Measurements from ENCODE around the gene IMPDH1.

The IMPDH1 gene

DNA sequence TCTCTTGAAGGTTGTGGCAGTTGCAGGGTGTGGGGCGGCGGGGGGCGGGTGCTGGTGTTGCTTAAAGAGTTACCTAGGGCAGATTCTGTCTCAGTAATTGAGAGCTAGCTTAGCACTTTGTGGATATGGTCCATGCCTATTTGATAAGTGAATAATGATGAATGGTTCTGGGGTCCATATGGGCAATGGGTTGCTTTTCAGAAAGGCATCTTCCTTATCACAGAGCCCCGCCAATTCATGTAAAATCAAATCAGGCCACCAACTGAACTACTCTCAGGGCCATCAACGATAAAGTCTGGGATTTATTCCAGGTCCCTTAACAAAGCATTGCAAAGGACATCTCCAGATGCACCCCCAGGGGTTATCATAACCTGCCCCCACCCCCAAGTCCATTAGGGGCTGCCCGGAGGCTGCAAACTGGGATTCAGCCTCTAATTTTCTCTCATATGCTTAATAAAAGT is 46.5 kb downstream of the IMPDH1 start:
- no peak for DNase-seq

GRCh38 chr7:128362670-128363069 is 47.1 kb downstream of the IMPDH1 start:
- DNase-seq, result no peak

- peak in 27 of 51 donors; percentile 8 to 68 (median 42) for DNase-seq
Measured at GRCh38 chr7:128361411-128362379, 48.1 kb downstream of the IMPDH1 start, which contains the start of gene PRRT4. Gene PRRT4 (minus strand): TSS chr7:128361690.

DNA sequence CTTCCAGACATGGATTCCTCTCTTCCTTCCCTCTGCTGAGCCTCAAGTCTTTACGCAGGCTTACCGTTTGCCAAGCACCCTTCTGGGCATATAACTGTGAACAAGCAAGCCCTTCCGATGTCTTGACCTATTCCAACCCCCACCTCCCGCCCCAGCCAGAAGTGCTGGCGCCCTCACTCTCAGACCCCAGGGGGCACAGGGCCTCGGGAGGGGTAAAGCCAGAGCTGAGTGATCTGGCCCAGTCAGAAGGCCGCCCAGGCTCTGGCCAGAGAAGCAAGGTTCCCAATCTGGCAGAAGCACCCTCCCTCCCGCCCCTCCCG is 49.5 kb downstream of the IMPDH1 start:
- DNase-seq, result no peak

DNA sequence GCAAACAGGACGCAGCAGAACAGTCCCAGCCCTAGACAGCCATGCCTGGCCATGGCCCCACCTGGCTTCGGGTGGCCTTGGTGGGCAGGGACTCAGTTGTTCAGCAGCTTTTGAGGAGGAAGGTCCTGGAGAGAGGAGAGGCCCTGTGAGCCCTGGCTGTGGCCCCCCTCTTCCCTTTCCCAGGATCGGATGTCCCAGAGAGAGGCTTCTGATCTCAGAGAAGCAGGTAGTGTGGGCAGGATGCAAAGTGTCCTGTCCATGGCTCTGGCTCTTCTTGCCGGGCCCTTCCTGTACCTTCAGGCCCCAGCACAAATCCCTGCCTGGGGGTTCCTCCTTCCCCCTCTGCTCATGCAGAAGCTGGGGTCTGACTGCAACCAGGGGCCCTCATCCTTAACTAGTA is 49.8 kb downstream of the IMPDH1 start:
- no peak for DNase-seq

DNA sequence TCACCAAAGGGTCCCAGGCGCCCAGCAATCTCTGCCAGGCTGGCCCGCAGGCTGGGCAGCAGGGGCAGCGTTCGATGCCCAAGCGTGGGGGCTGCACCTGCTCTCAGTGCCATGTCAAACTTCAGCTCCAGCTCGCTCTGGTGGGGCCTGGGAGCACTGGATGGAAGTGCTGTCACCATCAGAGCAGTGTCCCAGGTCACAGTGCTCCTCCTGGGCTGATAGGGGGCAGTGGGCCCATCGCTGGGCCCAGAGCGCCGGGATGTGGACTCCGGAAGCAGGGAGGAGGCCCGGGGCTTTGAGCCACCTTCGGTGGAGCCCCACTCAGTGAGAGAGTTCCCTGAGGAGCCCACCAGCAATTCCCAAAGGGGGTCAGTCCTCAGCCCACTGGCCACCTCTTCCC is 50.4 kb downstream of the IMPDH1 start:
- no peak for DNase-seq

GRCh38 chr7:128358233-128358632 is 51.5 kb downstream of the IMPDH1 start:
- DNase-seq, result no peak

- no peak for DNase-seq
Measured at GRCh38 chr7:128357217-128357613, 52.6 kb downstream of the IMPDH1 start.

DNA sequence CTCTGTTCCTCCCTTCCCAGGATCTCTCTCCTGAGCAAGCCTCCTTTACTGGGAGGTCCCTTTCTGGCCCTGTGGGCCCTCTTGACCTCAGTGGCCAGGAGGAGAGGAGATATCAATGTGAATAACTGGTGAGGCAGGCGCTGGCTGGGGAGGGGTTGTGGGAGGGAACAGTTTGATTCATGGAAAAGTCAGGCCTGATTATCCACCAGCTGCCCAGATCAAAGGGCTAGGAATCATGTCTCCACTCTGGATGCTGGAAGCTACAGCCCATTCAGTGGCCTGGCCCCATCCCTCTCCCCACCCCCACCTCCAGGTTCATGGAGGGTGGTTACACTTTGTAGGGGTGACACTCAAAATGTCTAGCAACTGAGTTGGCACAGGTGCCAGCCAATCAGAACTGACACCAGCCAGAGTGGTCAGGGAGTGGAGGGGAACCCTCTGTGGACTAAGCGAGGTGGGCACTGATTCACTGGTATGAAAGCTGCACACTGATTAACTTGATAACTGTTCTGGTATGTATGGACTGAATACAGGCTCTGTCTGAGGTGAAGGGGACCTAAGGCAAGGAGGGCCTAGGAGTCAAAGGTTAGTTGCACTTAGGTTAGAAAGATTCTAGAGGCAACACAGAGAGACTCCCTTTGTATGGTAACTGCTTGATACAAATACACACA is 53.1 kb downstream of the IMPDH1 start:
- no peak for DNase-seq

DNA sequence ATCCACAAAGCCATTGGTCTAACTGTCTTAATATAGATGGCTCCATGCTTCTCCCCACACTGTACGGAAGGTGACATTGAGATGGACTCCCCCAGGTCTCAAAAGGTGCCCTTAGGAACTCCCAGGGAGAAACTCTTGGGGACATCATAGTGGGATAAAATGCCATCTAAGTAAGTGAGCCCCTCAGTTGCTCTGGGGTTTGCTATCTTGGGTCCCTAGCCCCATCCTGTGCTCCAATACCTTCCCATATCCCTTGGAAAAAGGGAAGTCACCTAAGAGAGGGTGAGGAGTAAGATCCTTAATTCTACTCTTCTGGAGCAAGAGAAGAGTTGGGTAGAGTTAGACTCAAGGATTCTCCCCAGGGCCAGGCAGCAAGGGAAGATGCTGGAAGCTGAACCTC is 56.2 kb downstream of the IMPDH1 start:
- no peak for DNase-seq

GRCh38 chr7:128353189-128353588 is 56.6 kb downstream of the IMPDH1 start:
- DNase-seq, result no peak

GRCh38 chr7:128352636-128353035 is 57.1 kb downstream of the IMPDH1 start:
- DNase-seq, result no peak

GRCh38 chr7:128352153-128352537 is 57.6 kb downstream of the IMPDH1 start:
- DNase-seq, result peak in 17 of 51 donors; percentile 7 to 57 (median 37)

GRCh38 chr7:128351296-128352152 is 58.3 kb downstream of the IMPDH1 start:
- DNase-seq, result no peak

DNA sequence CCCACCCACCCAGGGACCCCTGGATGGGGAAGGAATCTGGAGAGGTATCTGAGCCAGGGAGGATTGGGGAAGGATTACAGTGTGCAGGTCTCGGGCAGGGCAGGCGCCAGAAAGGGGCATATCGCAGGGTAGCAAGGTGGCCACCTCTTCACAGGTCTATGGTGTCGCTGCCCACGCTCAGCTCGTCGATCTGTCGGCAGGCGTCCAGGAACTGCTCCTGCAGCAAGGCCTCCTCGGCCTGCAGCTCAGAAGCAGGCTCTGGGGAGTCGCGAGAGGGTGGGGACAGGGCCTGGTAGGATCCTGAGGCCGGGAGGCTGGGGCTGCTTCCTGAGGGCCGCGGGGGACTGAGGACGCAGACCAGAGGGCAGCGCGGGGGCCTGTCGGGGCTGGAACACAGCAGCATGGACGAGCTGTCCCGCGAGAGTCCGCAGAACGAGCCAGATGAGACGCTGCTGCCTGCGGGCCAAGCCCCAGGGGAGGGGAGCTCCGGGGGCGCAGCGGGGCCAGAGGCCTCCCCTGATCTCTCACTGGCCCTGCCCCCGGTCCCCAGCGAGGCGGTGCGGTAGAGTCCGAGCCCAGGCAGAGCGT is 59.0 kb downstream of the IMPDH1 start:
- no peak for DNase-seq

GRCh38 chr7:128349466-128349825 is 60.3 kb downstream of the IMPDH1 start:
- DNase-seq, result no peak

DNA sequence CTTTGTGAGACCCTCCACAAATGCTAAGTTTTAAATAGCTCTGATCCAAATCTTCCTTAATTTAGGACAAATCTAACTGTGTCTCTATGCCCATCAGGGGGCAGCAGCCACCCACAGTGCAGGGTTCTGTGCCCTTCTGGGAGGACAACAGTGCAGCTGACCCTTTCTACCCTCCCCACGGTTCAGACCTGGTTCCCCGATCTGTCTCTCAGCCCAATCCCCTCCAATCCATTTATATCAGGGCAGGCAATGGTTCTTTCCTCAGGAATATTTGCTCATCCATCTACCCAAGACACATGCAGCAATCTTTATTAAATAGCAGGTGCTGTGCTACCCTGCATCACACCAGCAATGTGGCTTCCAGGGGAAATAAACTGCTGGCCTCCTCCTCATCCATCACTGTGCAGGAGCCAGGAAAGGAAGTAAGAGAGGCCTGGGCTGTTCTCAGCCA is 62.1 kb downstream of the IMPDH1 start:
- DNase-seq, result peak in 35 of 51 donors; percentile 3 to 76 (median 42)

GRCh38 chr7:128344431-128344774 is 65.4 kb downstream of the IMPDH1 start:
- no peak for DNase-seq

DNA sequence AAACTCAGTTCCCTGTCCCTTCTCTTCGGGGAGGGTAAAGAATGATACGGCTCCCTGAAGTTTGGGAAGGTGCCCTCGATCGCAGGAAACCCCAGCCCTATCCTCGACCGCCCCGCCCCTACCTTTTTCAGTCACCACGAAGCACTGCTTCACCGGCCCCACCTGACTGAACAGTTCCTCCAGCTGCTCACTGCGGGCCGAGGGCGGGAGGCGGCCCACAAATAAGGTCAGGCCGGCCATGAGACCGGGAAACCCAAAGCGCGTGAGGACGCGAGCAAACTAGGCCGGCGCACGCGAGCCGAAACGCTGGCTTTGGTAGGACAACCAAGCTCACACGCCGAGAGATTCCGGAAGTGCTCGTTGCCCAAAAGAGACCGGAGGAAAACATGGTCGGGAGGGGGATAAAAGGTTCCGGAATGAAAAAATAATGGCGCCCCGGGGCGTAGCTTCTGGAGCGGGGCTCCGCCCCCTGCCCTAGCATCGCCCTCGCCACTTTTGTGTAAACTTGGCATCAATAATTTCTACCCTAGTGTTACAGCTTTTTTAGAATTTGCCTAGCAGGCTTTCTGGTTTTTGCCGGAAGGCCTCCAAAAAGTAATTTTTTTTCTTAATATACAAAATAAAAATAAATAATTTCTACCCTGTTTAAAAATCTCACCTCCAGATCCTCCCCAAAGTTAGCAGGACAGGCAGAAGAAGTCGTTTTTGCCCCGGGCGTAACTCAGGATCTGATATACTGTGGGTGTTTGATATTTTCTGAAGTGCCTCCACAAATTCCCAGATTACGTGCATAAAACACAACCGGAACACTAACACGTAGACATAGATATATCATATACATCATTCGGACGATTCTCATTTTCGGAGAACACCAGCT is 66.0 kb downstream of the IMPDH1 start, which contains the start of gene RBM28:
Gene RBM28, minus strand, starts transcription at position 355 of the 877 bp plus-strand sequence. Its CDS starts 115 bp downstream, at position 240.
- DNase-seq, result peak; percentile 28 to 94 (median 69)
